Heart left ventricle (tissue), 16 donors: ENCODE measurements around the gene CACTIN. TPM values are rescaled to one million over a fixed set of nuclear protein-coding genes. Genes with fewer than 3 reads are reported as not detected.

Experiments
- ATAC-seq, 4 donors: fragments of 200-7000 bp; cut with Tn5 transposase; one replicate each; pipeline ENCODE4 v1.9.1; 2020 to 2022; ENCODE audit warnings: moderate library complexity in 4 of 4, mild to moderate bottlenecking in 3 of 4, moderate number of reproducible peaks in 1 of 4
- DNase-seq, 5 donors: peaks; one replicate each; pipeline ENCODE4 v3.0.0-alpha.2; 2020
- H3K27ac ChIP-seq, 12 donors: fragments of 200-600 bp; sonication (generic) in 4 of 12; one replicate each; pipeline versions ENCODE4 v1.5.0 to v1.8.0; 2016 to 2022; ENCODE audit warnings: mild to moderate bottlenecking in 2 of 12
- H3K27me3 ChIP-seq, 9 donors: fragments of 200-600 bp; sonication (generic) in 2 of 9; one replicate each; pipeline versions ENCODE4 v1.5.1 to v1.8.0; 2016 to 2022; ENCODE audit warnings: mild to moderate bottlenecking in 3 of 9
- H3K36me3 ChIP-seq, 9 donors: fragments of 200-600 bp; sonication (generic) in 2 of 9; one replicate each; pipeline versions ENCODE4 v1.5.0 to v1.8.0; 2018 to 2022; ENCODE audit warnings: mild to moderate bottlenecking in 2 of 9
- H3K4me1 ChIP-seq, 12 donors: fragments of 200-600 bp; sonication (generic) in 4 of 12; one replicate each; pipeline versions ENCODE4 v1.5.0 to v1.8.0; 2016 to 2022; ENCODE audit warnings: mild to moderate bottlenecking in 3 of 12
- H3K4me3 ChIP-seq, 12 donors: fragments of 200-600 bp; sonication (generic) in 4 of 12; one replicate each; pipeline versions ENCODE4 v1.5.0 to v1.8.0; 2017 to 2022; ENCODE audit warnings: mild to moderate bottlenecking in 9 of 12, moderate library complexity in 4 of 12
- H3K9me3 ChIP-seq, 12 donors: fragments of 200-600 bp; sonication (generic) in 4 of 12; one replicate each; pipeline versions ENCODE4 v1.5.0 to v1.8.0; 2016 to 2022; ENCODE audit warnings: mild to moderate bottlenecking in 1 of 12
- CTCF ChIP-seq, 12 donors: fragments of 200-600 bp; sonication (generic) in 4 of 12; IDR thresholded peaks; one replicate each; pipeline versions ENCODE4 v1.5.0 to v1.8.0; 2018 to 2022; ENCODE audit warnings: antibody characterized with exemption in 12 of 12, mild to moderate bottlenecking in 5 of 12
- POLR2A ChIP-seq, 2 donors: fragments of 450-650 bp; IDR thresholded peaks; one replicate each; pipeline ENCODE4 v1.6.1; 2017; ENCODE audit warnings: antibody characterized with exemption in 2 of 2, mild to moderate bottlenecking in 2 of 2, moderate library complexity in 2 of 2
- WGBS, 4 donors: extraction: QIAGEN DNeasy Blood & Tissue Kit in 2 of 4; methylation state at CpG; one replicate each; pipeline versions ENCODE4 v1.1.5 to v1.1.7; 2013 to 2018; 5-methylcytosine and 5-hydroxymethylcytosine counted together
- intact Hi-C, 10 donors: fragments of 100-400 bp; cut with DNase I; formaldehyde crosslinking; loops; one replicate each; pipeline versions ENCODE4 v1.11.1 to v1.14.2; 2022
- polyA plus RNA-seq, 2 donors: library from polyadenylated mRNA; stranded (reverse); fragments of 200-250 nt; gene quantifications; one replicate each; pipeline ENCODE4 v1.2.3, GENCODE V29; 2013
- total RNA-seq, 9 donors: library from RNA; depleted of rRNA in 2 of 9; stranded (reverse); fragments of >200 nt in 2 of 9; fragmentation: NEBNext Ultra II Directional in 3 of 9; extraction: Animal tissue kit (Norgen Biotek cat#: 25700) in 3 of 9; gene quantifications; one replicate each; pipeline versions ENCODE4 v1.1.0 to v1.2.4, GENCODE V29; 2016 to 2023
- donor health status: ischemic (EF 13 %, LVEDD 7.1; RV severe dilation, severe dysfunction).
- donor health status: healthy with polysubstance abuse.
- donor health status: DM: no; HTN: yes; CAD: no.
- donor health status: DM: no; HTN: no; CAD: no.
- donor health status: ischemic (EF 25% LVEDD 6.9; RV normal size, moderate dysfunction).
- donor health status: ischemic (EF 25% LVEDD 5.7; RV mildly dilated, moderate dysfunction).
- donor health status: healthy.
- donor health status: DM: yes; HTN: yes; CAD: no.
- donor health status: ischemic (EF 35%, LVEDD 5.7; RV mildly dilated, moderate dysfunction).
- donor health status: nonischemic (EF 11% LVEDD 7.7; RV severe dilation, severe dysfunction).
- donor health status: DM: yes; HTN: yes; CAD: no.
- donor health status: PGD.
- donor health status: ischemic (EF 29% LVEDD 5.4; RV normal size, mild dysfunction).
- donor health status: nonischemic (EF 23%, LVEDD 6.1; RV moderate dilation, normal function).

Gene CACTIN
- total and polyA plus RNA-seq, 11 donors = 9.8 to 23.4 (median 14.1) TPM

- intact Hi-C loops = no loop called here
- 88 to 90% (median 88%) methylated on average over 22 to 24 of the region's 24 CpGs for WGBS, 4 donors
- Histone ChIP-seq H3K27me3 (no peaks in the 10 kb centered on the region), H3K9me3 (no peaks in the 10 kb centered on the region), H3K36me3 (peaks cover 0 to 59% (median 21%) of the 10 kb centered on the region in 9 donors), H3K4me3 (no peak overlapping the region), H3K4me1 (peaks cover 0 to 38% (median 18%) of the 10 kb centered on the region in 12 donors), H3K27ac (no peak overlapping the region)
- TF ChIP-seq POLR2A (IDR thresholded peaks at IDR 0.05) = no peak
- no peak for TF ChIP-seq CTCF (IDR thresholded peaks at IDR 0.05)
- no peak for DNase-seq
- no peak for ATAC-seq
Observed at GRCh38 chr19:3620817-3621547, 5.6 kb downstream of the CACTIN start.

- peaks cover 0 to 31% (median 11%) of the 10 kb centered on the region in 12 donors for H3K4me1 ChIP-seq
- no peak for TF ChIP-seq CTCF (IDR thresholded peaks at IDR 0.05)
- TF ChIP-seq POLR2A (IDR thresholded peaks at IDR 0.05) = no peak
- H3K27ac ChIP-seq = no peak overlapping the region
- H3K36me3 ChIP-seq = peaks cover 0 to 66% (median 25%) of the 10 kb centered on the region in 9 donors
- no peaks in the 10 kb centered on the region for H3K27me3 ChIP-seq
- H3K4me3 ChIP-seq = no peak overlapping the region
- no peak for DNase-seq
- intact Hi-C loops = no loop called here
- no peaks in the 10 kb centered on the region for H3K9me3 ChIP-seq
- ATAC-seq = no peak
- 83 to 88% (median 85%) methylated on average over 14 to 19 of the region's 19 CpGs for WGBS, 4 donors
Observed at GRCh38 chr19:3620145-3620816, 6.3 kb downstream of the CACTIN start.

GRCh38 chr19:3619631-3620012 is 7.0 kb downstream of the CACTIN start:
- no peak for ATAC-seq
- Histone ChIP-seq H3K4me1 (peaks cover 0 to 24% (median 7%) of the 10 kb centered on the region in 12 donors), H3K36me3 (peaks cover 0 to 67% (median 25%) of the 10 kb centered on the region in 9 donors), H3K27me3 (no peaks in the 10 kb centered on the region), H3K27ac (no peak overlapping the region), H3K9me3 (no peaks in the 10 kb centered on the region), H3K4me3 (no peak overlapping the region)
- no peak for TF ChIP-seq POLR2A (IDR thresholded peaks at IDR 0.05)
- TF ChIP-seq CTCF (IDR thresholded peaks at IDR 0.05) = no peak
- no peak for DNase-seq
- 89 to 92% (median 91%) methylated on average over 8 to 17 of the region's 17 CpGs for WGBS, 4 donors
- intact Hi-C loops = loop anchor here in 9 of 10 donors (2.0 to 10.0 kb wide), 10 partner anchors 33 to 317 kb away; partner anchors contain the start of genes MFSD12 (in 3 of the 9), GIPC3 (in 1 of the 9) and HMG20B (in 1 of the 9)
